HG02981 (cell line): ENCODE data around the gene CTSO.

Experiments used
- ATAC-seq: cut with Tn5 transposase; IDR thresholded peaks from one replicate; pipeline ENCODE4 v1.9.1; 2021; ENCODE audit warnings: mild to moderate bottlenecking, moderate library complexity; ENCODE audit not compliant: unreplicated experiment

CTSO gene, protein sequence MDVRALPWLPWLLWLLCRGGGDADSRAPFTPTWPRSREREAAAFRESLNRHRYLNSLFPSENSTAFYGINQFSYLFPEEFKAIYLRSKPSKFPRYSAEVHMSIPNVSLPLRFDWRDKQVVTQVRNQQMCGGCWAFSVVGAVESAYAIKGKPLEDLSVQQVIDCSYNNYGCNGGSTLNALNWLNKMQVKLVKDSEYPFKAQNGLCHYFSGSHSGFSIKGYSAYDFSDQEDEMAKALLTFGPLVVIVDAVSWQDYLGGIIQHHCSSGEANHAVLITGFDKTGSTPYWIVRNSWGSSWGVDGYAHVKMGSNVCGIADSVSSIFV

GRCh38 chr4:155953151-155954117 lies at the start of gene CTSO:
Gene CTSO, minus strand, starts transcription at chr4:155953866. Its CDS starts 19 bp downstream, at chr4:155953847.
- ATAC-seq: peak; percentile 95

DNA sequence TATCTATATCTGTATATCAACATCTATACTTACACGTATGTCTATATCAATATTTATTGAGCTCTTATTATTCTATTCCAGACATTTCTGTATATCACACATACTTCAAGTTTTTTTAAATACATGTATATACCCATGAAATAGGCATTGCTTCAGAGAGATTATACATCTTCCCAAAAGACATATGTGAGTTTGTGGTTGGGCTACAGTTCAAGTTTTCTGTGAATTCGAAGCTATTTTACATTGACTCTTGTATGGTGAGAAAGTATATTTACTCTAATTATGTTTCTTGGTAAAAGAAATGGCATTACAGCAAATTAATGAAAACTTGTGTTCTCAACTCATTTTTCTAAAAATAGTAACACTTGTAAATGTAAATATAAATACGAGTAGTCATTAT lies 46.8 kb upstream of the CTSO start:
- ATAC-seq: no peak

- no peak for ATAC-seq
Measured at GRCh38 chr4:155999725-156000124, 46.1 kb upstream of the CTSO start.

DNA sequence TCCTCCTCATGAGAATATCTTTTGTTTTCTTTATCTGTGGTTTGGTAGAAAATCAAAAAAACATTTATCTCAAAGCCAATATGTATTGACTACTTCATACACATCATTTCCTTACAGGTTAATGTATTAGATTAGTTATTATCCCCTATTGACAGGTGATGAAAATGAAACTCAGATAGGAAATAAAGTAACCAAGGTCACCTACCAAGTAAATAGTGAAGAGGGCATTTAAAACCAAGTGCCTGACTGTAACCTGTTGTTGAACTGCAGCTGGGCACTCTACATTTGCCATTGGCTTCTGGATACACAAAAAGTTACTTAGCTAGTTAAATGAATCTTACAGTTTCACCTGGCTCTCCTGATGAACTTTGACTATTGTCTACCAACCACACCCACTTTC lies 41.4 kb upstream of the CTSO start:
- peak; percentile 48 for ATAC-seq

DNA sequence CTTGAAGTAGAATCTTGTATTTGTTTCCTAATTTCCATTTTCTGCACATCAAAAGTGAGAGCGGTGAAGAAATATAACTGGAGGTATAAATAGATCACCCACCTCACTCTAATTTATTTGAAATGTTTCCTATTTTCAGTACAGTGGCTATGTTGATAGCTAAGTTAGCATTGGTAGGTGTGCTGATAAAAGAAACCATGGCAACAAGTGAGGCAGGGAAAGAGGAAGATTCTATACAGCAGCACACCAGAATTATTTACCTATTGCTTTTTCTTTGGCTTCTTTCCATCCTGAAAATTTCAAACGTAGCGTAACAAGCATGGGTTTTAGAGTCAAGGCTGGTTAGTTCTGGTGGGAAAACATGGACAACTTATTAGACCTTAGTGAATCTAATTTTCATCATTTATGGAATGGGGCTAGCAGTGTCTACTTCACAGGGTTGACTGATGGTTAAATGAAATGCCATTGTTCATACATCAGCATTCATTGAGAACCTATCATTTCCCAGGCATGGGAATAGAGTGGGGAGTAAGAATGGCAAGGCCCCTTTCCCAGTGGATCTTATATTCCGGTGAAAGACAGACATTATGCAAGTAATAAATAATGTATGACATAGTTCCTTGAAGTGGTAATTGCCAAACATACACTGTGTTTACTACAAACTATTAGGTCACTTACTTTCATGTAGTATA lies 30.6 kb upstream of the CTSO start:
- no peak for ATAC-seq

- no peak for ATAC-seq
Measured at GRCh38 chr4:155982736-155983385, 29.2 kb upstream of the CTSO start.

- no peak for ATAC-seq
Measured at GRCh38 chr4:155978810-155979209, 25.1 kb upstream of the CTSO start.

DNA sequence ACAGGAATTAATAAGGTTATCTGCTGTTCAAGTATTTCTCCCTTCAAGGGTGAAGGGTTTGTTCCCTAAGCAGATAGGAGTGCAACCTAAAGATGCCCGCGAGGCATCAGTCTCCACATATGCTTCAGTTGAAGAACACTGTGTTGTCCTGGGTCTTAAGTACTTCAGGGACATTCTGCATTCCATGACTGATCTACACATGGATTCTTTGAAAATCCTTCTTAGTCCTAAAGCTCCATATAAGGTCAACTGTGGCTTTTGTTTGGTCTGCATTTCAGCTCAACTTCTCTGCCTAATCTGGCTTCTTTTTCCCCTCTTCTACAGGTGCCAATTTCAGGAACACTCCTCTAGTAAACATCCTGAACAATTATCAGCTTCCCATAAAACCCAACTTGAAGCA lies 21.8 kb upstream of the CTSO start:
- ATAC-seq: no peak

GRCh38 chr4:155974996-155975395 lies 21.3 kb upstream of the CTSO start:
- no peak for ATAC-seq

DNA sequence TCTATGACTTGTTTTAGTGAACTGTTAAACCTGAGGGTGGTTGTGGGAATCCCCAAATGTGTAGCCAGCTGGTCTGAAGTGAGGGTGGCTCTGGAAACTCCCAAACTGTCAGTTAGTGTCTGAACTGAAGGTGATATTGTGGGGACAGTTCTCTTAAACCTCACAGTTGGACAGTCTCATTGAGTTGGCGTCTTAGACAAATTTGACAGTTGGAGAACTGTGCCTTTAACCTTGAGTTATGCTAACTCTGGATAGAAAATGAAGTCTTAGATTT lies 20.7 kb upstream of the CTSO start:
- peak; percentile 95 for ATAC-seq

- ATAC-seq: peak; percentile 31
Measured at GRCh38 chr4:155973639-155974475, 20.2 kb upstream of the CTSO start.

- peak; percentile 46 for ATAC-seq
Measured at GRCh38 chr4:155972098-155972497, 18.4 kb upstream of the CTSO start.

GRCh38 chr4:155966731-155967395 lies 13.2 kb upstream of the CTSO start:
- ATAC-seq: no peak

DNA sequence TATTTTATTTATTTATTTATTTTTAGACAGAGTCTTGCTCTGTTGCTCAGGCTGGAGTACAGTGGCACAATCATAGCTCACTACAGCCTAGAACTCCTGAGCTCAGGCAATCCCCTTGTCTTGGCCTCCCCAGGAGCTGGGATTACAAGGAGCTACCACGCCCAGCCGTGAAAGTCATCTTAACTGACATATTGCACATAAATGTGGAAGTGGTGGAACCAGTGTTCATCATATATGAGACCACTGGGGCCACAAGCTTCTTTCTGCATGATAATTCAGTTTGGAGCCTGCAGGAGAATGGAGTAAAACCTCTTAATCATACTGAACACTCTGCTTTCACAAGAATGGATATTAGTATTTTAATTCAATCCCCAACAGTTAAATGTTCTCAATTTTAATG lies 12.5 kb upstream of the CTSO start:
- ATAC-seq: no peak

DNA sequence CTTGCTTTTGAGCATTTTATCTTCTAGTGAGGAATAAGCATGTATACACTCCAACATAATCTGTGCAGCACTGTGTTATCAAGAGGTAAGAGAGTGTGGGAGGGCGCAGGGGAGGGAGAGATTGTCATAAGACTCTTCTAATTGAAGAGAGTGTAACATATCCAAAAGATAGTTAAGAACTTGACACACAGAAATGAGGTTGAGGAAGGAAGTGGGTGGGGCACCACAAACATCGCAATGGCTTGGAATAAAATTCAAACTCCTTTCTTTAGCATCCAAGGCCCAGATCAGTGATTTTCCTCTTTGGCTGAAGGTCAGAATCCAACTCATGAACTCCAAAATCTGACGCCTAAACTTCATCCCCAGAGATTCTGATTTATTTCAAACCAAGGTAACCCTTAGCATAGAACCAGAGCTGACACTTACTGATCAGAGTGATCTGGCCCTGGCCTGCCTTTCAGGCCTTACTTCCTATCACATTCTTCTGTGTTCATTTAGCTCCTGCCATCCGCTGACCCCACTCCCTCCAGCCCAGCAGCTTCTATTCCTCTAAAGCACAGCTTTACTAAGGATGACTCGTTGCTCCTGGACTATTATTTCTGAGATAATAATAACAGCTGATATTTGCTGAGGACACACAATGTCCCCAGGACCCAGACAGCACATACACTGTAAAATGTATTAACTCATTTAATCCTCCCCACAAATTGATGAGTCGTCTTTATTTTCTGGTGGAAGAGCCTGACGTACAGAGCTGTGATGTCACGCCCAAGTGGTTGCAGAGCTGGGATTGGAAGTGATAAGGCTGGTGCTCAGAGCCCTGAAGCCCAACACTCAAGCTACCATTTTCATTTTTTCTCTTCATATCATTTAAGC lies 10.6 kb upstream of the CTSO start:
- no peak for ATAC-seq

DNA sequence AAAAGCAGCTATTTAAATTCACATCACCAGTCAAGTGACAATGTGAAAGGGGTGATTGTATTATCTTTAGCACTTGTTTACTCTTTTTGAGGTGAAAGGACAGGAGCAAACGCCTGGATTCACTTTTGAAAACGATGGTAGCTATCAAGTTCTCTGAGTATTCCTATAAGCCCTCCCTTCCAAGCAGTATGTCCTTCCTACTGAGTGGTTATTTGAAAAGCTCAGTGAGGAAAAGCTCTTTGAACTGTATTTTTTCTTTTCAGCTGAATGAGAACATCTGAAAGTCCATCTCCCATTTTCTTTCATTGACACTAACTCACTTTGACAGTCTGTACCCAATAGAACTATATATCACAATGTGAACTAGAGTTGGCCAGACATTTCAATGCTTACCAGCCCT lies 9.1 kb upstream of the CTSO start:
- ATAC-seq: no peak

GRCh38 chr4:155961575-155961974 lies 7.9 kb upstream of the CTSO start:
- no peak for ATAC-seq

DNA sequence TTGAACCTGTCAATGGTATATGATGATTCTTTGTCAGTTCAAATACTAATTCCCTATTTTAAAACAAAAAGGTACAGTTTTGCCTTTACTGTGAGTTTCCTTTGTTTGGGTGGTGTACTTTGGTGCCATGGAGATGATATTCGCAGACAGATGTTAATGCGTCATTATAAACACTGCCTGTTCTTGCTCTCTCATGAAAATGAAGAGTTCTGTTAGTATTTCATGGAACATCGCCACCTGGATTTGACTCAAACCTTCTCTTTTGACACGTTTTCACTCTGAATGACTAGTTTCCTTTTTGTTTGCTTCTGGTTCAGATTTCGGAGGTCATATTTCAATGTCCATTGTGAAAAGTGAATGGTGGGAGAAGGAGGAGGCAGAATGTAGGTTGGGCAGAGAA lies 6.9 kb upstream of the CTSO start:
- ATAC-seq: no peak

DNA sequence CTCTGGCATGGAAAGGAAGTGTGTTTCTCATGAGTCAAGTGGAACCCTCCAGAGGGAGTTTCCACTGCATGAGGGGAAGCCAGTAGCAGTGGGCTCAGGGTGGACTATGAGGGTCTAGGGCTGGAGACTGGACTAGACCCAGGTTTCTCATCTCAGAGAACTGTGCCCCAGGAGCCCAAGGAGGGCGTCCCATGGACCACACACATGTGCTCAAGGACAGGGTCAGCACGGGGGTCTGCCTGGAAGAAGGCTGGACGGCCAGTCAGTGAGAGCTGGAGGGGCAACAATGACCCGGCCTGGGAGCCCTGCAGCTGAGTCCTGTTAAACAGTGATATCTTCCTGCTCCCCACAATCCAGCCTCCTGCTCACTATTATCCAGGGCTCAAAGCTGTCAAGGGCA lies 5.8 kb upstream of the CTSO start:
- ATAC-seq: no peak
